ENCODE measurements around the gene CPB1.

The CPB1 gene

DNA sequence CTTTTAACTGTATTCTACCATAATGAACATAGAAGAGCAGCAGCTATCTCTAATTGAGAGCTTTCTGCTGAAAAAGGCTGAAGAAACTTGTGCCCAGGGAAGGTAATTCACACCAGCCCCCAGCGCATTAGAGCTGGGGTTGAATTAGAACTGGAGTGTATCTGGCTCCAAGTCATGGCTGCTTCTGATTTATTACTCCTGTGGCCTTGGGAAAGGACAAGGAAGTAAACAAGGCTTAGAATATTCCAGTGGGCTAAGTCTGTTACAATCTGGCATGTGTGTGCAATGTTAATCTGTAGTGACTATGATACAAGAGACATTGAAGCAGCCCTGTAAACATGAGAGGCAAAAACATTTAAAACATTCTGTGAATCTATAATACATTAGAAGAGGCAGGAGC lies 55.6 kb downstream of the CPB1 start:
- DNase-seq (ENCODE audit: low read depth) = no peak

DNA sequence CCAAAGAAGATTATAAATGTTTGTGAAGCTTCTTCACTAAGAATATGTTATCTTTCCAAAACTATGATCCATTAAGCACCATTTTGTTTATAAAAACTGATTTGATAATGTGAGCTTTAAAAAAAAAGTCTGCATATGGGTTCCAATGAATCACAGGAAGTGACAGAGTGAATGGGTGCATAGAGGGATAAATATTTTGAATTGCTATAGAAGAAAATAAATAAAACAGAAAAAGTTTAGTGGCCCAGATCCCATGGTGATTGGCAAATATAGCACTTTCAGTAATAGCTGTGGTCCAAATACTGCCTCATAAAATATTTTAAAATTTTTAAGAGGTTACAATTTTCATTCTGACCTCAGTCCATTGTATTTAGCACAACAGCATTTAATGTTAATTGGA lies 56.6 kb downstream of the CPB1 start:
- no peak for DNase-seq (ENCODE audit: low read depth)

- no peak for DNase-seq (ENCODE audit: low read depth)
Measured at GRCh38 chr3:148889828-148890227, 62.2 kb downstream of the CPB1 start.

GRCh38 chr3:148896062-148896461 lies 68.5 kb downstream of the CPB1 start:
- DNase-seq (ENCODE audit: low read depth) = no peak

DNA sequence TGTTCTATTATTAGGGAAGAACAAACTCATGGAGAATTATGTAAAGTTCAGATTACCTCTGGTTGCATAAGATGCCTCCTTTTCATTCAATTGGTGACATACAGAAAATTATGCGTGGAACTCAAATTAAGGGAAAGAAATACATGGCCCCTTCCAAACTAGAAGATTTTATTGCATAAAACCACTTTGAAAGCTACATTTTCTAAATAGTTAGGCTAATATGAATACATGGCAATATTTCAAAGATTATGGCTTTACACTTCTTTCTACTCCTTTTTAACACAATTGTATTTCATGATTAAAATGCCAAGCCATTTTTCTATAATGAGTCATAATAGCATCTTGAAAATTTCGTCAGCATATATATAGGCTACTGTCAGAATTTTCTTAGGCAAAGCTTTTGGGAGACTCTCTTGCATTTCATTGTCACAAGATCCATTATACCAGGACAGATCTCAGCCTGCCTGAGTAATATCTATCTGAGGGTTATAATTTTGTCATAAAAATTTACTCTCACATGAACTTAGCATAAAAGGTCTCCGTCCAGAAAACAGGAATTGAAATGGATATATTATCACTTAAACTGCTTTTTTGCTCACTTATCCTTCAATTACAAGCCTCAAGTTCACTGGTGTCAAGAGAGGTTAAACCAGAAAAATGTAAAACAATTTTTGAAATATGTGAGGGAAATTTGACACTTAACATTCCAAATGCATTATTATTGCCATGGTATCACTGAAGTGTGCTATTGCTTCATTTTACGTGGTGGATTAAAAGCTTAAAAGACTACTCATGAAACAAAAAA lies 74.6 kb downstream of the CPB1 start:
- no peak for DNase-seq (ENCODE audit: low read depth)

DNA sequence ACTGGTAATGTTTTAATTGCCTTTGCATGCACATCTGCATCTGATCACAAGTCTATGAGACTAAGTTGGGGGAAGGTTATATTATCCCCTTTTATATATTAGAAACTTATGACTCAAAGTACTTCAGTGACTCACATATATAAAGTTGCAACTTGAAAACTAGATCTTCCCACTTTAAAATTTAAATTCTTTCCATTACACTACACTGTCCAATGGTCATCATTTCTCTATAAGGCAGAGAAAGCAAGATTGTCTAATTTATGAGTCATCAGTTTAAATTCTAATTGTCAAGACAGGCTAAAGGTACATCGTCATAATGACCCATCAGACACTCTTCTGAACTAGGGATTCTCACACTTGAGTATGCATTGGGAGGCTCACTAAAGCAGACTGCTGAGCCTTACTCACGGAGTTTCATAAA lies 75.4 kb downstream of the CPB1 start:
- DNase-seq (ENCODE audit: low read depth) = no peak

- DNase-seq (ENCODE audit: low read depth) = no peak
Measured at GRCh38 chr3:148903941-148904340, 76.3 kb downstream of the CPB1 start.

DNA sequence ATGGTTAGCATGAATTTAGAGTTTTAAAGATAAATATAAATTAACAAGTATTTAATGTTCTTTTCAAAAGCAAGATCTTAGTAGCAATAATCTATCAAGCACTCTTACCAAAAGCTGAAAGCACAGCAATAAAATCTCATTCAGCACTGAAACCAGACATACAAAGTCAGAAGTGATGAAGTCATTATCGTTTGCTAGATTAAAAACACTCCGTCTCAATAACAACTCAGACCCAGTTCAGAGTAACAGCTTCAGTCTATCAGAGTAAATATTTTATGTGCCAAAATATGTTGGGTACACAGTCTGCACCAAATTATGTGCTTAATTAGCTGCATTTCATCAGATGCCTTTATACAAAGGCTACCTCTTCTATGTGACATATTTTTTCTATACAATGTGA lies 79.1 kb downstream of the CPB1 start:
- no peak for DNase-seq (ENCODE audit: low read depth)
